ENCODE data around the gene STAM.

STAM gene

DNA sequence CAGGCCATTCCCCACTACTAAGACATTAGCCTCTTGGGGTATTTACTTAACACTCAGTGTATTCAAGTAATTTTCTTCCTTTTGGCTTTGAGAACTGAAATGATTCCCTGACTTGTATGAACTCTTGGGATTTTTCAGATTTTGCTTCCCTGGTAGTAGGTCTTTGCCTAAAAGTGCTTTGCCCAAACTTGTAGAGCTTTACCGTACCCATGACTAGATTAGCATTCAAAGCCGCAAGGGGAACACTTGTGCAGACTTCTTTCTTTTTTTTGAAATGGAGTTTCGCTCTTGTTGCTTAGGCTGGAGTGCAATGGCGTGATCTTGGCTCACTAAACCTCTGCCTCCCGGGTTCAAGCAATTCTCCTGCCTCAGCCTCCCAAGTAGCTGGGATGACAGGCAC is 6.1 kb upstream of the STAM start:
- TF ChIP-seq NFIC (IDR thresholded peaks at IDR 0.05) (no peak), TAF1 (IDR thresholded peaks at IDR 0.05; ENCODE audit: low read depth) (no peak), EGR1 (IDR thresholded peaks at IDR 0.05) (no peak), ZBTB7A (IDR thresholded peaks at IDR 0.05; ENCODE audit: low read depth) (no peak), CREB1 (IDR thresholded peaks at IDR 0.05; ENCODE audit: low read depth) (no peak), TCF12 (IDR thresholded peaks at IDR 0.05; ENCODE audit: low read depth) (no peak), EP300 (IDR thresholded peaks at IDR 0.05; ENCODE audit: borderline replicate concordance) (no peak), YY1 (IDR thresholded peaks at IDR 0.05; ENCODE audit: low read depth) (no peak)
- TF ChIP-seq, protein P1, sequence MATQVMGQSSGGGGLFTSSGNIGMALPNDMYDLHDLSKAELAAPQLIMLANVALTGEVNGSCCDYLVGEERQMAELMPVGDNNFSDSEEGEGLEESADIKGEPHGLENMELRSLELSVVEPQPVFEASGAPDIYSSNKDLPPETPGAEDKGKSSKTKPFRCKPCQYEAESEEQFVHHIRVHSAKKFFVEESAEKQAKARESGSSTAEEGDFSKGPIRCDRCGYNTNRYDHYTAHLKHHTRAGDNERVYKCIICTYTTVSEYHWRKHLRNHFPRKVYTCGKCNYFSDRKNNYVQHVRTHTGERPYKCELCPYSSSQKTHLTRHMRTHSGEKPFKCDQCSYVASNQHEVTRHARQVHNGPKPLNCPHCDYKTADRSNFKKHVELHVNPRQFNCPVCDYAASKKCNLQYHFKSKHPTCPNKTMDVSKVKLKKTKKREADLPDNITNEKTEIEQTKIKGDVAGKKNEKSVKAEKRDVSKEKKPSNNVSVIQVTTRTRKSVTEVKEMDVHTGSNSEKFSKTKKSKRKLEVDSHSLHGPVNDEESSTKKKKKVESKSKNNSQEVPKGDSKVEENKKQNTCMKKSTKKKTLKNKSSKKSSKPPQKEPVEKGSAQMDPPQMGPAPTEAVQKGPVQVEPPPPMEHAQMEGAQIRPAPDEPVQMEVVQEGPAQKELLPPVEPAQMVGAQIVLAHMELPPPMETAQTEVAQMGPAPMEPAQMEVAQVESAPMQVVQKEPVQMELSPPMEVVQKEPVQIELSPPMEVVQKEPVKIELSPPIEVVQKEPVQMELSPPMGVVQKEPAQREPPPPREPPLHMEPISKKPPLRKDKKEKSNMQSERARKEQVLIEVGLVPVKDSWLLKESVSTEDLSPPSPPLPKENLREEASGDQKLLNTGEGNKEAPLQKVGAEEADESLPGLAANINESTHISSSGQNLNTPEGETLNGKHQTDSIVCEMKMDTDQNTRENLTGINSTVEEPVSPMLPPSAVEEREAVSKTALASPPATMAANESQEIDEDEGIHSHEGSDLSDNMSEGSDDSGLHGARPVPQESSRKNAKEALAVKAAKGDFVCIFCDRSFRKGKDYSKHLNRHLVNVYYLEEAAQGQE (IDR thresholded peaks at IDR 0.05; ENCODE audit: low read depth), result no peak

DNA sequence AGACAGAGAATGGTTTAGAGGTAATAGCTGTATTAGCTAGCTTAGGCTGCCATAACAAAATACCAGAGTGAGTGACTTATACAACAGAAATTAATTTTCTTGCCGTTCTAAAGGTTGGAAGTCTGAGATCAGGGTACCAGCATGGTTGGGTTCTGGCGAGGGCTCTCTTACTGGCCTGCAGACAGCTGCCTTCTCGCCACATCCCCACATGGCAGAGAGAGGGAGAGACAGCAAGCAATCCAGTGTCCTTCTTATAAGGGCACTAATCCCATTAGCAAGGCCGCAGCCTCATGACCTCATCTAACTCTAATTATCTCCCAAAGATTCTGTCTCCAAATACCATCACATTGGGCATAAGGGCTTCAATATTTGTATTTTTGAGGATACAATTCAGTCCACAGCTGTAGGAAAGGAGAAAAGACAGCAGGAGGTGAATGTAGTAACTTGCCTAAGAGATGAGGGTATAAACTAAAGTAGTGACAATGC is 3.6 kb upstream of the STAM start:
- no peak for TF ChIP-seq TAF1 (IDR thresholded peaks at IDR 0.05; ENCODE audit: low read depth)
- TF ChIP-seq, protein P2, sequence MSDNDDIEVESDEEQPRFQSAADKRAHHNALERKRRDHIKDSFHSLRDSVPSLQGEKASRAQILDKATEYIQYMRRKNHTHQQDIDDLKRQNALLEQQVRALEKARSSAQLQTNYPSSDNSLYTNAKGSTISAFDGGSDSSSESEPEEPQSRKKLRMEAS (IDR thresholded peaks at IDR 0.05), result no peak
- TF ChIP-seq, protein P1 (IDR thresholded peaks at IDR 0.05; ENCODE audit: low read depth), result no peak

DNA sequence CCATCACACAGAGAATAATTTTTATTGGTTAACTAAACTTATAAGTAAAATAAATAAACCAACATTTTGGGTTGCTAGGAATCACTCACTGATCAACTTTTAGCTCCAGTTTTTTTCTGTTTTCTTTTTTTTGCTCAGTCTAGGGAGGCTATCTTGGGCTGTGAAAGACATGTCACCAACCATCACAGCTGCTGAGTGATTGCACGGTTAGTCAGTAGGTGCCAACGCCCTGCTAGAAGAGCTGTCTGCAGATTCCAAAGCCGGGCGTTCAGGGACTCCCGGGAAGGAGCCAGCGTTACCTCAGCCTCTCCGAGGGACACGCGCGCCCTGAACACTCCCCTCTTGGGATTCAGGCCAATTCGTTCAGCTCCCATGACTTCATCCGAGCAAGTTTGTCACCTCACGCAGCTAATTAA is 604 bp upstream of the STAM start:
- TF ChIP-seq YY1 (IDR thresholded peaks at IDR 0.05; ENCODE audit: low read depth), result 0 out of 2 replicates have a peak, but pooled peaks have one; percentile 10
- no peak for TF ChIP-seq FOXM1 (IDR thresholded peaks at IDR 0.05; ENCODE audit: borderline replicate concordance, low read depth)
- no peak for TF ChIP-seq EGR1 (IDR thresholded peaks at IDR 0.05)

DNA sequence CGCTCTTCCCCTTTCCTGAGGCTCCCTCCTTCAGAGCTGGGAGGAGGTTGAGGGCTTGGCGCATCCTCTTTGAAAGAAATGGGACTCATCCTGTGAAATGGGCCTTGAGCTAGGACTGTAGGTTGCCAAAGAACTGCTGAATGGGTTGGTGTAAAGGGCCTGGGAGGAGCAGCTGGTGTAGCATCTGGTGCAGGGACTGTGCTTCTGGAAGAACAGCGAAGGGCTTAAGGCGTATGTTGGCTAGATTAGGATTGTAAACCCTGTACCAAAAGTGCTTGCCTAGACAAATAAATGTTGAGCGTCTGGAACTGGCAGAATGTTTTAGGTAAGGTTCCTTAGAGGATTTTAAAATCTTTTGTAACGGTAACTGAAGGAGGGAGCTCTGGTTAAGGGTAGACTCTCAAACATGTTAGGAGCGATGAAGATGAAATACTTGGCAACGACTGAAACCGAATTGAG is 563 bp downstream of the STAM start:
- TF ChIP-seq TEAD4 (IDR thresholded peaks at IDR 0.05) (no peak), EP300 (IDR thresholded peaks at IDR 0.05; ENCODE audit: borderline replicate concordance) (no peak)

DNA sequence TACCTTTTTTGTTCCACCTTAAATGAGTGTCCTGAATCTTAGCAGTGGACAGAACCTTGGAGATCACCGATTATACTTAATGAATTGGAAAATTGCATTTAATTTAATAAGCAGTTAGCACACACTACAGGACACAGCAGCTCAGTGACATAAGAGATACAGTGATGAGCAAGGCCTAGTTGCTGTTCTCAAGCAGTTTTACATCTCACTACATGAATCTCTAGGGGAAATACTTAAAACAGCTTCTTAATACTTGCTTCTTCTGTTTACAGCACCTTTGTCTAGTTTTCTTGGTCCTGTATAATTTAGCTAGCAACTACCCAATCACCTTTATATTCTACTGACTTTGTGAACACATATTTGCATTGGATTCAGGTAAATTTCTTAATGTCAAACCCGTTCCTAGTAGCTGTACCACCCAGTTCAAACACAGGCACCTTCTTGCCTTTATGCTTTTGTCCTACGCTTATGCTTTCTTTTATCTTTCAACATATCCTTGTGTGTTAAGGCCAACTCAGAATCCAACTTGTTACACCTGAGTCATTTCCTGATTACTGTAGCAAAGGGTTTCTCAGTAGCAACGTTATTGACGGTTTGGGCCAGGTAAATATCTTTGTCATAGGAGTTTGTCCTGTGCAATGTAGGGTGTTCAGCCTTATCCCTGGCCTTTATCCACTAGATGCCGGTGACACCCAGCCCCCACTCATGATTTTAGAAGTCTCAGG is 1.8 kb downstream of the STAM start:
- TF ChIP-seq, protein P3, sequence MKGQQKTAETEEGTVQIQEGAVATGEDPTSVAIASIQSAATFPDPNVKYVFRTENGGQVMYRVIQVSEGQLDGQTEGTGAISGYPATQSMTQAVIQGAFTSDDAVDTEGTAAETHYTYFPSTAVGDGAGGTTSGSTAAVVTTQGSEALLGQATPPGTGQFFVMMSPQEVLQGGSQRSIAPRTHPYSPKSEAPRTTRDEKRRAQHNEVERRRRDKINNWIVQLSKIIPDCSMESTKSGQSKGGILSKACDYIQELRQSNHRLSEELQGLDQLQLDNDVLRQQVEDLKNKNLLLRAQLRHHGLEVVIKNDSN (IDR thresholded peaks at IDR 0.05), result no peak
- TF ChIP-seq CEBPB (IDR thresholded peaks at IDR 0.05) (no peak), CREB1 (IDR thresholded peaks at IDR 0.05; ENCODE audit: low read depth) (no peak), RAD21 (IDR thresholded peaks at IDR 0.05; ENCODE audit: low read depth) (no peak)

DNA sequence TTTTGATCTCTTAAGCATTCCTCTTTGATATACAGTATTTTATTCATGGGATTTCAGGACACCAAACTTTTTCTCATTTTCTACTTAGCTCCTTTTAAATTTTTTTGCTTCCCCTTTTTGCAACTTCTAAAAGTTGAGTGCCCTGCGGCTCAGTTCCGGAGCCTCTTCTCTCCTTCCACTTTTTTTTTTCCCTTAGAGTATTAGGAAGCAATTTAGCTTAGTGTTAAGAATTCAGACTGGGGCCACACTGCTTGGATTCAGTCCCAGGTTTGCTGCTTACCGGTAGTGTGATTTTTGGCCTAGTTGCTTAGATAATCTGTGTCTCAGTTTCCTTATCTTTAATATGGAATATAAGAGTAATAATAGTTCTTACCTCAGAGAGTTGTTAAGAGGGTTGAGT is 3.4 kb downstream of the STAM start:
- TF ChIP-seq NFIC (IDR thresholded peaks at IDR 0.05), result no peak
- TF ChIP-seq, protein P3 (IDR thresholded peaks at IDR 0.05), result no peak

DNA sequence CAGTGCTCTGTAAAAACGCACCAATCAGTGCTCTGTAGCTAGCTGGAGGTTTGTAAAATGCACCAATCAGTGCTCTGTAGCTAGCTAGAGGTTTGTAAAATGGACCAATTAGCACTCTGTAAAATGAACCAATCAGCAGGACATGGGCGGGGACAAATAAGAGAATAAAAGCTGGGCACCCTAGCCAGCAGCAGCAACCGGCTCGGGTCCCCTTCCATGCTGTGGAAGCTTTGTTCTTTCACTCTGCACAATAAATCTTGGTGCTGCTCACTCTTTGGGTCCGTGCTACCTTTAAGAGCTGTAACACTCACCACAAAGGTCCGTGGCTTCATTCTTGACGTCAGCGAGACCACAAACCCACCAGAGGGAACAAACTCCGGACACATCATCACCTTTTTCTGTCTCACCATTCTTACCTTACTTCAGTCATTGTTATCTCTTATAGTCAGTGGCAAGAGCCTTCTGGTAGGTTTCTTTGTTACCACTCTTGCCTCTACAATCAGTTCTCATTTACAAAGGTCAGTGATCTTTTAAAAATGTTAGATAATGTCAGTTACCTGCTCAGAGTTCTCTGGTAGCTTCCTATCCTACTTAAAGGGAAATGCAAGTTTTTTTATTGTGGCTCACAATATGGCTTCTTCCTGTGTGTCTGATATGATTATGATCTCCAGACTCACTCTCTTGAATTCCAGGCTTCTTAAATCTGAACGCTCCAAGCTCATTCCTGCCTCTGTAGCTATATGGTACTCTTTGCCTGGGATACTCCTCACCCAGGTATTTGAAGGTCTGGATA is 4.5 kb downstream of the STAM start:
- TF ChIP-seq RAD21 (IDR thresholded peaks at IDR 0.05; ENCODE audit: low read depth), result no peak
- TF ChIP-seq, protein P3 (IDR thresholded peaks at IDR 0.05), result no peak
- no peak for TF ChIP-seq ZBTB7A (IDR thresholded peaks at IDR 0.05; ENCODE audit: low read depth)
- TF ChIP-seq, protein P1 (IDR thresholded peaks at IDR 0.05; ENCODE audit: low read depth), result no peak
- TF ChIP-seq CEBPB (IDR thresholded peaks at IDR 0.05), result no peak
- no peak for TF ChIP-seq EP300 (IDR thresholded peaks at IDR 0.05; ENCODE audit: borderline replicate concordance)
- TF ChIP-seq, protein P2 (IDR thresholded peaks at IDR 0.05), result no peak
- TF ChIP-seq TEAD4 (IDR thresholded peaks at IDR 0.05), result no peak
- no peak for TF ChIP-seq EGR1 (IDR thresholded peaks at IDR 0.05)
- no peak for TF ChIP-seq TCF12 (IDR thresholded peaks at IDR 0.05; ENCODE audit: low read depth)
- TF ChIP-seq CREB1 (IDR thresholded peaks at IDR 0.05; ENCODE audit: low read depth), result no peak

All from Ishikawa (cell line).